GM23338 (cell line): Measurements from ENCODE around the gene CWC22.

ENCODE experiments used
- CTCF ChIP-seq, 2 experiments: fragments of 200-600 bp in 1 of 2; sonication (generic) in 1 of 2; conservative IDR thresholded peaks; 2 replicates each; pipeline versions ENCODE4 v1.5.1 to v1.6.1; 2016 to 2017; ENCODE audit warnings: antibody characterized with exemption in 2 of 2, low read depth in 2 of 2, mild to moderate bottlenecking in 2 of 2, moderate library complexity in 1 of 2
- ETS1 ChIP-seq: IDR thresholded peaks from 2 replicates; pipeline ENCODE4 v1.6.1; 2016; ENCODE audit warnings: antibody characterized with exemption

GRCh38 chr2:180016937-180017336, 9.8 kb upstream of the CWC22 start:
- TF ChIP-seq CTCF (conservative IDR thresholded peaks at IDR 0.05; ENCODE audit: low read depth in 2 of 2) (no peak), ETS1 (no peak)
